Hippocampal formation (tissue), 2 donors: ENCODE measurements around the gene KCNQ5.

Experiments
- DNase-seq, 2 donors: peaks; one replicate each; lab custom pipeline; 2025; lab: John Stamatoyannopoulos, UW

The KCNQ5 gene

DNA sequence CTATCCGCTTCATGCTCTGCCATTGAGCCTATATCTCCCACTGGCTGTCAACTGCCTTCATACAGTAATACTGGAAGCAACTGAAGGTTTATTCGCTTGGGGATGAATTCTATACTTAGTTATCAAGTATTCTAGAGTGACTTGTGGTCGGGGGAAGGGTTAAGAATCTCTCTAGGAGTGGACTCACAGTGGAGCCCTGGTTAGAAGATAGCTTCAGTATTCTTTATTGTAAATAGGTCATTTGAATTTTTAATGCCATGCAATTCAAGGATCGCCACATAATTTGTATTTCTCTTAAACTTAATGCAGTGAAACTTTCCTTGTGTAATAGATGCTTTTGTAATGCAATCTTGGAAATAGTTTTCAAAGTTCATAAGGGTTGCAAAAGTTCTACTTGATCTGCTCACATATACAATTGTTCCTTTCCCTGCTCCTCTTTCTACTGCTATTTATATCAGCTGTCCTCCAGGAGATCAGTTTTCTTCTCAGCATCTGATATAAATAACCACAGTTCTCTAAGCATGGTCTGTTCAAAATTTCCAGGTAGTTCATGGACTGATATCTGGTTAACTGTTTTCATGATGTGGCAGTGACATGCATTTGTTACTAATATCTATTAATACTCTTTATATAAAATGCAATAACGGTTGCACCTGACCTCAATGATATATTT is 120.3 kb downstream of the KCNQ5 start:
- no peak for DNase-seq

DNA sequence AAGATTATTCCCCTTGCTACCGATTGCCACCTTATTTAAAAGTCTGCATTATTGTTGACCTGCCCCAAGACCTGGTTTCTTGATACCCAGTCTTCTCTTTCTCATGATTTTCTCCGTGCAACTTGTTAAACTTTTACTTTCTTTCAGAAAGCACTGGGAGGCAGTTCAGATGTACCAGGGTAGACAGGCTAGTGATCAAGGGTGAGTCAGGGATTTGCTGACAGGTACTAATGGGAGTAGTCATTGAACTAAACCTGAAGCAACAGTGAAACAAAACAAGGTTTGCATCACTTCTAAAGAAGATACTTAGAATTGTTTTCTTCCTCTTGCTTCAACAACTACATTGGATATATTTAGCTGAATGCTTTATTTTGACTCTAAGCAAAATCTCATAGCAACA is 124.4 kb downstream of the KCNQ5 start:
- no peak for DNase-seq

DNA sequence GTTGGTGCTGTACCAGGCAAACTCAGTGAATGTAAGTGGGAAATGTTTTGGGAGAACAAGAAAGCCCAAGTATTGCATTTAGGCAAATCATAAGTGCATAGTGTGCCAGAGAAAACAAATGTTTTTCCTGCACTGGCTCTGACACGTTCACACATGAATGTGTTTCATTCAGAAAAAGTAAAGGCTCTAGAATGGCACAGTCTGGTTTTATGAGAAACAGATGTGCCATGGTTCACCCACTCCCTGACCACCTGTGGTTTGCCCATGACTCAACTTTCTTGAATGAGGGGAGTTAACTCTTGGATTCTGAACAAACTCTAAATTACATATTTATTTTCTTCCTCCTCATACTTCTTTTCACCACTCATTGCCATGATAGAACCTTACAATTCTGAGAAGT is 126.9 kb downstream of the KCNQ5 start:
- no peak for DNase-seq

DNA sequence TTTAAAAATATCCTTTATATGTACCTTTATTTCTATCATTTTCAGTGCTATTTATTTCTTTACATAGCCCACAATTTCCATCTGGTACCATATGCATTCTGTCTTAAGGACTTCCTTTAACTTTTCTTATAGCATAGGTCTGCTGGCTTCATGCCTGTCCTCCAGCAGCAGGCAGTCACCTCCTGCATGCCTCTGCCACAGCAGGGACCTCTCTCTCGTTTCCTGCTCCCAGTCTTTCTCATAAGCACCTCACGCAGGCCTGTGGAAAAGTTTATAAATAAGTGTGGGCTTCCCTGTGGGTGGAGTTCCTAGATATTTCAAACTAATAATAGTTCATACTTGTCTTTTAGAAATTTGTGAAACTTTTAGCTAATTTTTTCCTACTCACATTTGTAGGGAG is 133.9 kb downstream of the KCNQ5 start:
- no peak for DNase-seq

DNA sequence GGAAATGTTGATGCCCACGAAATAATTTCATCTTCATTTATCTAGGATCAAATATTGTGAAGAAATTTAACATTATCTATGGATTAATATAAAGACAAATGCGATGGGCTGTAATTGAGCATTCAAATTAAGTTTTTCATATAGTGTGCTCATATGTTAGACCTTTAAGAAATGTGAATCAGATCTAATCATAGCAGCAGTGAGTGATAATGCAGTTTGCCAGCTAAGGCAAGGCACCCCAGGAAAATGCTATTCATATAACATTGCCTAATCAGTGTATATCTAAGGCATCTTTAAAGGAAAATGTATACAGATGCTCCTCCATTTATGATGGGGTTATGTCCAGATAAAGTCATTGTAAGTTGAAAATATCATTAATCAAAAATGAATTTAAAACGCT is 135.2 kb downstream of the KCNQ5 start:
- no peak for DNase-seq

DNA sequence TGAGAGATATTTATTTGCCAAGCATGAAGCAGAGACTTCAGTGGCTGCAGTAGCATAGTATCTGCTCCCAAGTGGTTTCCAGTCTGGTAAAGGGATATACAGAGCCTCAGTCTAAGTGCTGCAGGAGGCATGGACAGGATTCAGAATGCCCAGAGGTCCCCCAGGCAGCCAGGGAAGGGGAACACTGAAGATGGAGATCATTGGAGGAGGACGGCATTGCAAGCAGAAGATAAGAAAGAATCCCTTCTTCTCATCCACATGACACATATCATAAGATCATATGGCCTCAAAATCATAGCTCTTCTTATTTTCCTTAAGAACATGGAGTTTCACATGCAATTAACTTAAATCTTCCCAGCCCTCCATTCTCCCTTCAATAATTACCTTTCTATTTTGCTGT is 136.1 kb downstream of the KCNQ5 start:
- no peak for DNase-seq

DNA sequence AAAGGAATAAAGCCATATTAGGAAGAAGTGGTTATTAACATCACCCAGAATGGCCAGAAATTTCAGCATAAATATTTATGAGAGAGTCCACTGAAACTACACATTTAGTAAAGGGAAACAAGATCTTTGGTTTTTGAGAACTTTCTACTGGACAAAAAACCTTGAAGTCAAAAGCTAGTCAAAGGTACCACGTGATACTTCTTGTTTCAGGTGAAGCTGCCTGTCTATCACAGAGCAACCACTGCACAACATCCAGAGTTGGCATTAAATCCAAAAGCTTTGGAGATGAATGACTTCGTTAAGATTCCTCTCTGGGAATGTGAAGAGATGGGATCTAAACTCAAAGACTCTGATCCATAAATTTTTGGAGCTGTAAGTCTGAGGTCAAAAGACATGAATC is 137.0 kb downstream of the KCNQ5 start:
- DNase-seq: no peak

DNA sequence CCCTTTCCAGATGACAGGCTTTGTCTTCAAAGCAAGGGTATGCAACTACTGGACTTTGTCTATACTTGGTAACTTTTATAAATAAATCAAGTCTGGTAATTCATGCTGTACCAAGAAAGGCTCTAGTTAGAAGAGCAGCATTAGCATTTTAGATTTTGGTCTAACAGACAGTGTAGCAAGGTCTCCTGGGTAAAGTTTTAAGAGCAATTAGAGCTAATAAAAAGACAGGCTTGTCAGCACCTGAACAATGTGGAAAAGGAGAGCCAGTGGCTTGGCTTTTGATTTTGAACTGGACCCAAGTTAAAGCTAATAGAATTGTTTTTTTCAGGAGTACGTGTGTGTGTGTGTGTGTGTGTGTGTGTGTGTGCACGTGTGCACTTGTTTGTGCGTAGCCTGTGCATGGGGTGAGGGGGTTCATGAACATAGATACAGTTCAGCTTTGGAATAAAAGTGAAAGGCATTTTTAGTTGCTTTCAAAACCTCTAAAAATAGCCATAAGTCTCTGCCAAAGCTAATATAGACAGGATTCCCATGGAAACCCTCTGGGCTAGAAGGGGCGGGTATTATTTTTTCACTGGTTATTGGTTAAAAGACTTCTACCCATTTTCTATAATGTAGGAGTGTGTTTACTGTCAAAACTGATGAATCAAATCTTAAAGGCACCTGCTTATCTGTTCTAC is 138.4 kb downstream of the KCNQ5 start:
- no peak for DNase-seq

DNA sequence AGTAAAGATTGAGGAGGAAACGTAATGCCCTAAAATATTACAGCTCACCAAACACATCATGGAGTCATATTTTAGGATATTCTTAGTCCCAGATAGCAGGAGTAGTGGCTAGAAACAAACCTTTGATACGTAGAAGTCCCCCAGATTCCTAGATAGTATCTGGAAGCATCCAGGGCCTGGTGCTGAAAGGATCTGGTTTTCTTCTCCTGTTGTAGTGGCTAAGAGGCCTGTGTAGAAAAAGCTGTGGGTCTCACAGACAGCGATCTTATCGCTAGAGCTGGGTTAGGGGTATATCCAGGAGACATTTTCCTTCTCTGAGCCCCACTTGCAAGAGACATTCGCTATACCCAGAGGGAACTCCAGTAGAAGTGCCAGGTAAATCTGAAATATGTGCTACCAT is 139.9 kb downstream of the KCNQ5 start:
- no peak for DNase-seq

DNA sequence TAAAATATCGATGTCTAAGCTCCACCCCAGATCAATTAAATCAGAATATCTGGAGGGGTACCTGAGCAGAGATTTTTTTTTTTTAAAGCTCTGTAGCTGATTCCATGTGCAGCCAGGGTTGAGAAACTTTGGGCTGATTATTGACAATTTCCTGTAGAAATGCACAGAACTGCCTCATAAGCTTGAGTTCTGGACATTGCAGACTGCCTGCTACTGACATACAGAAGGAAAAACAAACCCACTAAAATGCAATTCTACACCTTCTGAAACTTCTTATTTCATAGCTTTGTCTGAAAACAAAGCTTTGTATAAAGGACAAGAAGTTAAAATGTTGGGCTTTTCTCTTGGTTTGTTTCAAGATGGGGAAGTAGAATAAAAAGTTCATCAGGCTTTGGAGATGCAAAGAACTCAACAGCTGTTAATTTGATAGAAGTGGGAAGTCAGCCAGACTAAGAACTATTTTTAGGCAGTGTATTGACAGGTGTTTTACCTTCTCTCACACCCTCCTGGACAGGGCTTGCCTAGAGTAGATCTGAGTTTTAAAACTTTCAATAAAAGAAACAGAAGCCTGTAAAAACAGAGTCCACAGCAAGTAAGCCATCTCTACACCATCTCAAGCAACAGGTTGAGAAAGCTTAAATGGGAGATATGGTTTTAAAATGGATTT is 147.7 kb downstream of the KCNQ5 start:
- no peak for DNase-seq

DNA sequence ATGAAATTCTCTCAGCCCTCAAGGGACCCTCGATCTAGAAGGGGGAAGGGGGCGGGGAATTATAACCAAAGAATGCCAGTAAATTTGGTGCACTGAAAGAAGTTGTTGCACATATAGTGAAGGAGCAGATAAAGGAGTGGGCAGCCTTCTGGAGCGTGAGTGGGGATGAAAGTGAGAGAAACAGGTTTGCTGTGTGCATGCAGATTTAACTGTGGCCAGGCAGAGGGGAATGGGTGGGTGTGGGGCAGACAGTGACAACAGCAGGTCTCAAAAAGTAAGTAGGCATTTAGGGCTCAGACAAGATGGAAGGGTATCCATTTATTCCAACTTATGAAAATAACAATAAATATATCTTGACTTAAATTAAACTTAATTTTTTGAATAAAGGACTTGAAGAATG is 149.1 kb downstream of the KCNQ5 start:
- DNase-seq: no peak

DNA sequence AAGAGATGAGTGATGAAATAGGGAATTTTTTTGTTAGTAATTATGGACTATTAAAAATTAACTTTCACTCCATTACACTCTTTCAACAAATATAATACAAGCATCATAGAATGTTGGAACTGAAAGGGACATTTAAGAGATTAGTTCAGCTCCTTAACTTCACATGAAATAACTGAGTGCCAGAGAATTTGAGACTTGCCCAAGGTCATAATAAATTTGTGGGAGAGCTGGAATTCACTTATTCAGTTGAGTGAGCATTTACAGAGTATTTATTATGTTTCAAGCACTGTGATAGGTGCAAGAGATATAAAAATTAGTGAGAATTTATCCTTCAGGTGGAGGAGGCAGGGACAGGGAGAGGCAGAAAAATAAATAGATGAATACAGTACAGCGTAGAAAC is 154.6 kb downstream of the KCNQ5 start:
- DNase-seq: no peak

DNA sequence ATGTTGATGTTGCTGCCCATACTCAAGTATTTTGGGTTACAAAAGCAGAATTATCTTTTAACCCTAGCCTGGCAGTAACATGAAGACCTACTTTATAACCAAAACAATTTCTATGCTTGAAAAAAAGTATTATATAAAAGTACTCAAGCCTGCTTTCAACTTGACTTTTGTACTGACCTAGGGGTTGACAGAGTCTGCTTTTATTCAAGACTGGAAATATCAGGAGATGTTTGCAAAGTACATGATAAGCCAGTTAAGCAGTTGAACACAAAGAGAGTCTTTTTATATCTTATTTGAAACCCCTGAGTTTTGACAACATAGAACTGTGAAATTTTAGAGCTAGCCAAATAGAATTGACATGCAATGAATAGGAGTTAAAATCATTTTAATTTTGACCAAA is 159.8 kb downstream of the KCNQ5 start:
- DNase-seq: no peak

DNA sequence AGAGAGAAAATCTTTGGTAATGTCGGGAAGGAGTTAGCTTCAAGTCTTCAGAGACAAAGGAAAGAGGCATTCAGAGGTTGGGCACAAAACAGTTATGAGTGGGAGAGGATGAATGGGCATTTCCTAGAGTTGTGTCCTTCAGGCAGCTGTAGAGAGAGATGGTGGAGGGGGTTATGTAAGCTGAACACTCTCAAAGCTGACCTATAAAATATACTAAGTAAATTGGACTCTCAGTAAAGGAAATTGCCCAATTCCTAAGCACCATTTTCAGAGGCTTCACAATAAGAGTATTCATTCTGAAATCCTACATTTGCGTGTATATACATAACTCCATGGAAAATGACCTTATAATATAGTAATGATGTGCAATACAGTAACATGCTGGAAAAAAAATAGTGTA is 161.2 kb downstream of the KCNQ5 start:
- no peak for DNase-seq

DNA sequence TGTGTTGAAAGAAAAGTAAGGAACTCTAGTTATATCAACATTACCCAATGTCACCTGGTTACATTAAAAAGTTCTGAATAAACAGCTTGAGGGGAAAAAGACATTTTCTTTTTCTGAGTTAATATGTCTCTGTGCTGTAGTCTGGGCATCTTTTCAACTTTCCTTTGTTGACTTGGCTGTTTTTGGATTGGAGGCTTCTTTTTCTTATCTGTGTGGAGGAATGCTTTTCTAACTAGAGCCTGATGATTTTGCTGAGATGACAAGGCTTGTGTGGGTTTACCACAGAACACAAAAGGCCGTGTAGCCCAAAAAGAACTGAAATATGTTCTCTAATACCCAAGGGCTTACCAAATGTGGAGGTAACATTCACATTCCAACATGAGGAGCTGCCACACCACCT is 161.8 kb downstream of the KCNQ5 start:
- peak in 1 of 2 donors; percentile 12 for DNase-seq

DNA sequence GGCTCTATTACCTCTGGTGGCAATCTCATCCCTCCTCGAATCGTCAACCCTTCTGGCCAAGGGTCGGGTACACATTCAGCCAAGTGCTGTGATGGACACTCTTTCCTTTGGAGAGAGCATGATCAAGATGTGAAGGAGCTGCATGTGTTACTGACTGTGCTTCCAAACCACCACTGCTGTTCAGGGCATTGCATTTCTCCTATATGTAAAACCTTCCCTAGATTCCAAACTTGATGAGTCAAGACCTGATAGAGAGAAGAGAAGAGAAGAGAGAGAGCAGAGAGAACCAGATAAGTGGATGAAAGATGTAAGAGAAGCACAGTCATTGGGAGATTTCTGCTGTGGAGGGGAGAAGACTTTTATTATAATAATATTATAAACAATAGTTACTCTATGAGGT is 162.2 kb downstream of the KCNQ5 start:
- no peak for DNase-seq

DNA sequence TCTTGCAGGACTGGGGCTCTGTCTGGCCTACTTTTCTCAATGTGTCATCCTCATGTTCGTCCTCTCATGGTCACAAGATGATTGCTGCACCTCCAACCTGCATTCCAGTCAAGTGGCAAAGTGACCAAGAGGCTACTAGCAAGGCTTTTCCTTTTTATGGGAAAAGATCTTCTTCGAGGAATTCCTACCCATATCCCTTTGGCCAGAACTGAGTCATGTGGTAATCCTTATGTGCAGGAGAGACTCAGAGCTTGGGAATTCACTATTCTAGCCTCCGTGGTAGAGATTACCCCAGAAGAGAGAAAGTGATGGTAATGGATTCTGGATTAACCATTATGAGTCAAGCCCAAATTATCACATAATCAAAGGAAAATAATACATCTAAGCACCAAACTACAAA is 162.7 kb downstream of the KCNQ5 start:
- no peak for DNase-seq

DNA sequence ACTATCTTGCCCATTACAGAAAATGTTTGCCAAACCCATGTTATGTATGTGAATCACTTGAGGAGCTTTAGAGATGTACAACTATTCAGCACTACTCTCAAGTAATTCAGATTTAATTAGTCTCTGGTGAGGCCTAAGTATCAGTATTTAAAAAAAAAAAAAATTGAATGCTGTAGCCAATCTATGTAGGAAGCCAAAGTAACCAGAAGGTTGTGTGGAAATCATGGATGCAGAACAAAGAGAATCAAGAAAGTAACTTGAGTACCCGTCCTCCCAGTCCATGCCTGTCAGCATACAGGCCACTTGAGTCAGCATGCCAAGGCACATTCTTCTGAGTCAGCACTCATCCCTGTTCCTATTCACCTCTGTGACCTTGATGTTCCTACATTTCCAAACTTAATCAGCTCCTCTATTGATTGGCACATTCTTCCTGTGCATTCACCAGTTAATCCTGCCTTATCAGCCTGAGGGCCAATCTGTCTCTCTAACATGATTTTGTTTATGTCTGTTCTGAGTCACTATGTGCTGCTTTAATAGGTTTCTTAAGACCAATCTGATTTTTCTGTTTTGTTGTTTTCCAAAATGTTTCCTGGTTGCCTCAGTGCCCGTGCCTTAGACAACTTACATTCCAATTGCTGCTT is 165.6 kb downstream of the KCNQ5 start:
- no peak for DNase-seq

DNA sequence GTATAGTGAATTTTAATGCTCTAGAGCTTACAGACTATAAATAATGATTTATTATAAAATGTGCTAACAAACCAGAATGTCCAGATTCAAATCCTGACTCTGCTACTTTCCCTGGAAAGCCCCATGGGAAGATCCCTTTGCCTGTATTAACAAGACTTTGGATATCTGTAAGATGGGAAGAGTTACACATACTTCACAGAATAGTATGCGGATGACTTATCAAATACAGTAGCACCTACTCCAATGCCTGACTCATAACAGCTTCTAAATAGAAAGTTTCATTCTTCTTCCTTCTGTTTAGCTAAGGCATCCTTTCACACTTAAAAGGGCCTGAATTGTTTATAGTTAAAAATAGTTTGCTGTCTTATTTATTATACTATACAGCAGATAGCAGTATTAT is 166.3 kb downstream of the KCNQ5 start:
- DNase-seq: no peak

DNA sequence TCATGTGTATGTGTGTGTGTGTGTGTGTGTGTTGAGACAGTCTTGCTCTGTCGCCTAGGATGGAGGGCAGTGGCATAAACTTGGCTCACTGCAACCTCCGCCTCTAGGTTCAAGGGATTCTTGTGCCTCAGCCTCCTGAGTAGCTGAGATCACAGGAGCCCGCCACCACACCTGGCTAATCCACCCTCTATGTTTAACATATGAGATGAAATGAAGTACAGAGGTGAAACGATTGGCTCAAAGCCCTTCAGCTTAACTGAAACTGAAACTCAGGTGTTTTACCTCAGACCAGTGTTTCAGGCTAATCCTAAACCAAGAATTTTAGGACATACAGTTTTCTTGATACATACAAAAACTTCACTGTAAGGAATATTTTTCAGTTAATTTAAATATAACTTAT is 167.3 kb downstream of the KCNQ5 start:
- no peak for DNase-seq

DNA sequence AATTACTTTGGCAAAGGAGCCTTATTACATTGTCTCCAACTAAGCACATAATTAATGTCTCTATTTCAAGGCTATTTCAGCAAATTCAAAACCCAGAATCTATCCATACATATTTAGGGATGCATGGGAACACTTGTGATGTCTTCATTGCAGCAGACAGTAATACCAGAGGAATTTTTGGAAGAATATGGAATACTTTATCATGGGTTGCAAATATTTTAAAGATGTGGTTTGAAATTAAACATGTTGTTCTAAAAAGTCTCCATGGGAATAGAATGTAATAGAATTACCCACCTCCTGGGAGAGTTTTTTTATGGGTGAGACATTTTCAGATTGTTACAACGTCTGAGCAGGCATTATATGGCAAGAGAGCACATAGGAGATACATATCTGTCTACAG is 170.8 kb downstream of the KCNQ5 start:
- no peak for DNase-seq

DNA sequence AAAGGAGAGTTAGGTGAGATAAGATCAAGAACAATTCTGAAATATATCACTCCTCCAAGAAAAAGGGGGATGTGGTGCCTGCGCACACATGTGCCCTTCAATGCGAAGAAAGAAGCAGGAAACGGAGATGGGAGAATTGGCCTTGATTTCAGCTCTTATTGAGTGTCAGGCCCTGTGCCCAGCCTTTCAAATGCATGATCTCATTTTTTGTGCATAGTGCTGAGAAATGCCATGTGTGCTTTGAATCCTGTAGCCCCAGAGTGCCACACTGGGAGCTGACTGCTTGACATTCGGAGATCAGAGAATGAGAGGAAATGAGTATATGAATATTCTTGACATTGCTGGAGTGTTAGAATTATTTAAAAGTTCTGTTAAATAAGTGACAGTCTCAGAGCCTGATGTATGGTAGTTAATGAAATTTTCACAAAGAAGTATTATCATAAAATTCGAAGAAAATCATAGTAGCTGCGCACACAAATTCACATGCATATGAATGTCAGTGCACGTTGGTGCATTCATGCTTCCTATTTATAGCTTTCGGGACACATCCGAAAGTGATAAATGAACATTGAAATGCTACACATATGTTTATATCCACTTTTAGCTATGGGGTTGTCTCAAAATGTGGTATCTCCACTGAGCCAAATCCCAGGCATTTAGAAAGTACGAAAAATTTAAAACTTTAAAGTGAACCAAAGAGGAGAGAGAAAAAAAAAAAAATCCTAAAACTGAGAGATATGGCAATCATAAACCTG is 172.0 kb downstream of the KCNQ5 start:
- no peak for DNase-seq
